ENCODE measurements around the gene SCARB1.

Gene SCARB1

DNA sequence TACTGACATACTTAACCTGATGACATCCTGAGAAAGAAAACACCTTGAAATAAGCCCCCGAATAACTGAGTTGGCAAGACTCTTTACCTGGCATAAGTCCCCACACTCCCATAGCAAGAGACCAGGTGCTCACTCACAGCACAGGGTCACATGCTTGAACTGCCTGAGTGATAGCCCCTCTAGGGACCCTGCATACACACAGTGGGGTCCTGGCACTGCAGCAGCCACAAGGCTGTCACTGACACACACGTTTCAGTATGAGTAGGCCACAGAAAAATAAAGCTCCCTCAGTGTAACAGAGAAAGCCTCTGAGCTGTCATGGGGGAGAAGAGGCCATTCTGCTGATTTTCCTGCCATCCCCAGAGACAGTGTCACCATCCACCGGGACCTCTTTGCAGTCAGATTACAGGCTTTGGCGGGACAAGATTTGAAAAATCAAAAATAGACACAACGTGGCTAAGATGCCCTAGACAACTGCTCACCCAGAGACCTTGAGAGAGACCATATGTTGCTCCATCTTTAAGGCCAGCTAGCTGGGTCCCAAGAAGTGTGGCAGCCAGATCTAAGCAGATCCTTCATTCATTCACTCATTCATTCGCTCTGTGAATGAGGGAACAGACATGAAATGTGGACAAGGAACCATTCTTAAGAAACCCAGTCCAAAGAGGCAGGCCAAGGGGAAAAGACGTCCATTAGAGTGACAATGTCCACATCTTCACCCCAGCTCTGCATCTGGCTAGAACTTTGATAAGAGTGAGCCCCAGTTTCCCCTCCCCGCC, 1.6 kb downstream of the SCARB1 start:
- DNase-seq: no peak

DNA sequence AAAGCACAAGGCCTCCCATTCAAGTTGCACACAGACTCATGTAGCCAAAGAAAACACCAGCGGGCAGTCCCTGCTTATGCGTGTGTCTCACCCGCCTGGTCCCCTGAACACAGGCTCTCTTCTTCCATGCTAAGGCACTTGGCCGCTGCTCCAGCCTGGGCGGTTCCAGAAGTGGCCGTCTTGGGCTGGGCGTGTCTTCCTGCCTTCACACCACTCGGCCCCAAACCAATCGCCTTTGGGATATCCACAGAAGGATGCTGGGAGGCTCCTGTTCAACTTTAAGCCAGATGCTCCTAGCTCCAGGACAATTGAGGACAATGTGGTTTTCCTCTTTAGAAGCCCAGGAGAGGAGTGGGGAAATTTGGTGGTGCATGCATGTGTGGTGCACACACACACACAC, 2.2 kb downstream of the SCARB1 start:
- no peak for DNase-seq

DNA sequence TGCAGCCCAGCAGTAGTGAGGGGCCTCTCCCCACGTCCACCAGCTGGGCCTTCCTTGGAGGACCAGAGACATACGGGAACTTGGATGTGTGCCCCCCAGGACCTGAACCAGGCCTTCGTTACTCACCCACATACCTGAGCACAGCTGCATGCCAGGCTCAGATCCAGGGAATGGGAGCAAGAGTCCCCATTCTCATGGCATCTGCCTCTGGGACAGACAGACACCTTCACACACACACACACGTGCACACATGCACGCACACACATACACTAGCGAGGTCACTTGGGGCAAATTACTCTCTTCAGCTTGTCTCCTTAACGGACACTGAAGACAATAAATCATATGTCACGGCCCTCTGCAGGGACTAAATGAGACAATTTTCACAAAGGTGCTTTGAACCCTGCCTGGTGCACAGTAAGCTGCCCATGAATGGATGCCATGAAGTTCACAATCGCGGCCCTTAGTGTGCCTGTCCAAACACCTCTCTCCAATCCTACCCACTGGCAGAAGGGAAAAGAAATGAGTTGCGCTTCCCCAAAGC, 5.7 kb downstream of the SCARB1 start:
- no peak for DNase-seq

DNA sequence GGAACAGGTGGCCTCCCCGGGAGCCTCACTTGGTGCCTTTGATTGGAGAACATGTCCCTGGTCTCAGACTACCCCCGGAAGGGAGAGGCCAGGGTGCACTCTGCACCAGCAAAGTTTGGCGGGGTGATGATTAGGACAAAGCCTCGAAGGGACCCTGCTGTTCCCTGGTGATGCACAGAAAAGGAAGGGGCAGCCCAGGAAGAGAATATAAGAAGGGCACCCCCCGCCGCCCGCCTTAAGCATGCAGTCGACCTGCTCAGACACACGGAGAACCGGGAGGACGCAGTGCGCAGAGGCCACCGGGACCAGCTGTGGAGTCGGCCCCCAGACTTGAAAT, 6.9 kb downstream of the SCARB1 start:
- DNase-seq: no peak

DNA sequence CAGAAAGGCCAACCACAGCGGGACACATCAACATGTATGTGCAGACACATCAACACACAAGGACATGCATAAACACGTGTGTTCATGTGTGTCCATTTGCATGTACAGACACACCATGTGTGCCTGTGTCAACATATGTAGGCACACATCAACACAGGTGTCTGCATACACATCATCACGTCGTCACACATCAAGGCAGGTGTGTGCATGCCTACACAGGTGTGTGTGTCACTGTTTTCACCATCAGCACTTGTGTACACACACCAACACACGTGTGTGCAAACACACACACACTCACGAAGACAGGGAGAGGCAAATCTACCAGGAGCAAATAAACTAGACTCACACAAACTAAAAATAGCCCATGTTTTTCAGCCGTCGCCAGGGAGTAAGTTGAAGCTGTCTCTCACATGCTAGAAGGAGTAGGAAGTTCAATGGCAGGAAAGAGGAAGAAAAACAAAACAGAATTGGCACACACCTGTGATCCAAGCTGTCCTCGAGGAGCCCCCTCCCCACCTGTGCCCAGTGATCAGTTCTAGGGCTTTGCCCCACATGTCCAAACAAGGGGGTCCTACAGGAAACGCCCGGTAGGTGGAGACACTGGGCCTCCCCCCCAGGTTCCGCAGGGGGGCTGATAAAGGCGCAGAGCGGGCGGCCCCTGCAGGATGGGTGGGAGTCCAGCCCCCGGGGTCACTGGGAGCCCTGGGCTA, 7.4 kb downstream of the SCARB1 start:
- DNase-seq: no peak

DNA sequence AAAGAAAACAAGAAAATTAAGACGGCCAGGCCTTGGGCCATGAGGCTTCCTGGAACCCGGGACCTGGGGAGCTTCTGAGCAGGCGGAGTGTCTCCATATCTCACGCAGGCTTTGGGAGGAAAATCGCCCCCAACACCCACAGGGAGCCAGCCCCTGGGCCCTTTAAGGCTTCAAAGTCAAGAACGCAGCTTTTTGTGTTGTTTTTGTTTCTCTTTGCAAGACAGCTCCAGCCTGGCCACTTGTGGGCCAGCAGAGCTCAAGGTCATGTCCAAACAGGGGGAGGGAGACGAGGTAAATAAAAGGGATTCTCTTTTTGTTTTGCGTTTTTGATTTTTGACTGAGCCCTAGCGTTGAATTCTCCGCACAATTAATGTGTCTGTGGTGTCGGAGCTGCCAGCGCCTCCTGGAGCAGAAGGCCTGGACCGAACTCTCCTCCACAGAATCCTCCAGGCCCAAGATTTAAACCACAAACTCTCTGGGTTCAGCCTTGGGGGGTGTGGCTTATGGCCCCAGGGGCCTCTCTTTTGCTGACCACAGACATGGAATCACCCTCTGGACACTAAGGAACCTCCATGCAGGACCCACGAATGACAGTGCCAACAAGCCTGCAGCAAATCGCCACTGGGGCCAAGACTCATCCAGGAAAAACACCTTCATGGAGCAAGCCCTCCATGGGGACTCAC, 8.2 kb downstream of the SCARB1 start:
- no peak for DNase-seq

DNA sequence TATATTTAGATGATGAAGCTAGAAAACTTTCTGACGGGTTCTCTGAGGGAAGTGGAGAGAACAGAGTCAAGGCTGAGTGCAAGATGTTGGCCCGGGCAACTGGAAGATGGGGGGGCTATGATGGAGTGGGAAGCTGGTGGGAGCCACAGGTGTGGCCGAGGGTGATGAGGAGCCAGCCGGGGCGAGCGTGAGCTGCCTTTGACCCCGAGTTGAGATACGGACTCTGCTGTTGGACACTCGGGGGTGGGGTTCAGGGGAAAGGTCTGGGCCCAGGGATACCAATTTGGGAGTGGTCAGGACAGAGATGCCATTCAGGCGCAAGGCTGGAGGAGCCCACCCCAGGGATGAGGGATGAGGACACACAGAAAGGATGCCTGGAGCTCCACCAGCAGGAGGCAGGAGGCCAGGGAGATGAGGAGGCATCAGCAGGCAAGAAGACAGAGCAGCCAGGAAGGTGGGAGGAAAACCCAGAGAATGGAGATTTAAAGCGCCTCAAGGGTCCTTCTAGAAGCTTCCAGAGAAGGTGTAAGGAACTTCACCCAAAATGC, 9.0 kb downstream of the SCARB1 start:
- no peak for DNase-seq

DNA sequence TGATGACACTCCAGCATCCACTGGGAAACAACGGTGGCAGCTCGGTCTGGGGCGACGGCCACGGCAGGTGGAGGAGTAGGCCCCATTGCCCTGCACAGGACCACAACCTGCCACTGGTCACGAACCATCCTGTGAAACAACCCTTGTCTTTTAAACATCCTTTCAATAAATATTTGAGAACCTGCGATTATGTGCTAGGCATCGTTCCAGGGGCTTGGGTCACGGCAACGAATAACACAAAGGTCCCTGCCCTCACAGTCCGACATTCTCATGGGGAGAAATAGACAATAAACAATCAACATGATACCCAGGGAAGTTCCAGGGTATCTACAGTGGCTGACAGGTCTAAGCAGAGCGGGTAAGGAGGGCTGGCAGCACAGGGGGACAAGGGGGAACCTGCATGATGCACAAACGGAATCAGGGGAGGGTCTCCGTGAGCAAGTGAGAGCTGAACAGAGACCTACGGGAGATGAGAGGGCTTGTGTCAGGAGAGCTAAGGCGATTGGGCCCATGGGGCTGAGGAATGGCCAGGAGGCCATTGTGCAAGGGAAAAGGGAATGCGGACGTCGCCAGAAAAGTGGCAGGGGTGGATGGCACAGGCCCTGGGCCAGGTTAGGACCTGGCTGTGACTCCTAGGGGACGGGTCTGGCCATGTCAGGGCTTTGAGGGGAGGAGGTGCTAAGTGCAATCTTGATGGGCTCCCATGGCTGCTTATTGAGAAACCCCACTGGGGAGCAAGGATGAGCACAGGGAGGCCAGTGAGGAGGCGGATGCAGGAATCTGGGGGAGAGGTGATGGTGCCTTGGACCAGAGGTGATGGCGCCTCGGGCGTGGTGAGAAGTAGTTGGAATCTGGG, 9.7 kb downstream of the SCARB1 start:
- DNase-seq: no peak

DNA sequence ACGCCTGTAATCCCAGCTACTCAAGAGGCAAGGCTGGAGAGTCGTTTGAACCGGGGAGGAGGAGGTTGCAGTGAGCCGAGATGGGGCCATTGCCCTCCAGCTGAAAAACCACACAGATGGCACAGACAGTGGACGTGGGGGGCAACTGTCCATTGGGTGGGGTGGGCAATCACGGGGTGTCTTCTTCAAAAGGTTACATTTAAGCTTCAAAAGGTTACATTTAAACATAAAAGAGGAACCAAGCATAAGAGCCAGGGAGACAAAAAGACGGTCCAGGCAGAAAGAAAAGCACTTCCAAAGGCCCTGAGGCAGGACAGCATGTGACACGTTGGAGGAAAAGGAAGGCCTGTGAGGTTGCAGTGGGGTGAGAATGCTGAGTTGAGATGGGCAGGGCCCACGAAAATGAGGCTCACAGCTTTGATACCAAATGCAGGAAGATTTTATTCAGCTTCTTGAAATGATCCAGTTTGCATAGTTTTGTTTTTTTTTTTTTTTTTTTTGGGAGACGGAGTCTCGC, 10.7 kb downstream of the SCARB1 start:
- no peak for DNase-seq

DNA sequence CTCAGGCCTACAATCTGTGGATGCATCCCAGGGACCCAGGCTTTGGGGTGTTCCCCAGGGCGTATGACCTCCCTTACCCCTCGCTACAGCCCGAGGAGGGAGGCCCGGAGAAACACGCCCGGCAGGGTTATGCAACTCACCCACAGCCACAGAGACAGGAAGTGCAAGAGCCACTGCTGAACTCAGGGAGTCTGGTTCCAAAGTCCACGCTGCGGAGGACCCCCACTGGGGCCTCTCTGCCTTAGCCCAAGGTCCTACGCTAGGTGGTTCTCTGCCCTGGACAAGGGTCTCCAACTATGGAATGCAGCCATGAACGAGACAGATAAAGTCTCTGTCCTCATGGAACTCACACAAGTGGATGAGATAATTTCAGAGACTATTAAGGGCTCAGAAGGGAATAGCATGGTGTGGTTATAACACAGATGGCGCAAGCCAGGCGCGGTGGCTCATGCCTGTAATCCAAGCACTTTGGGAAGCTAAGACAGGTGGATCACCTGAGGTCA, 11.3 kb downstream of the SCARB1 start:
- no peak for DNase-seq

DNA sequence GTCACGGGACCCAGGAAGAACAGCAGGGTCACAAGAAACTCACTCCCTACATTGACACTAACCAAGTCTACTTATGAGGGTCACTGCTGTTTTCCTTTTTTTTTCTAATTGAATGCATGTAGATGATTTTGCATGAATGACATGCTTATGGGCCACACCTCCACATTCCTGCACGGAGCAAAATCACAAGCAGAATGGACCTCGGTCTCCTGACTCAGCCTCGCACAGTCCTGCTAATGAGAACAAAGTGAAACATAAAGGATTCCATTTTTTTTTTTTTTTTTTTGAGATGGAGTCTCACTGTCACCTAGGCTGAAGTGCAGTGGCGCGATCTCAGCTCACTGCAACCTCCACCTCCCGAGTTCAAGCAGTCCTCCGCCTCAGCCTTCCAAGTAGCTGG, 12.3 kb downstream of the SCARB1 start:
- DNase-seq: no peak

DNA sequence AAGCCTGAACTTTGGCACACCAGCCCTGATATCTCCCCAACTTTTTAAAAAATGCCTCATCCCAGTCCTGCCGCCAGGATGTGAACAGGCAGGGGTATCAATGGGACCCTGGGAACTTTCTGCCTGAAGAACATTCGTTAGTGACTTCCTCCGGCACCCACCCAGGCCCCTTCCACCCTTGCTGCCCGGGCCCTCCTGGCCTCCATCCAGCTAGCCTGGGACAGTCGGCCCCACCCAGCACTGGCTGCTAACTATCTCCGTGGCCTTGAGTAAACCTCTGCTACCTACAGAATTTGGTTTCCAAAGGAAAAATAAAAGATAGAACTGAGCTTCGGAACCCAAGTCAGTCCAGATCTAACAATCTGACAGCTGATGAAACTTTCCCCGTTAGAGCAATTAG, 14.3 kb downstream of the SCARB1 start:
- DNase-seq: no peak

DNA sequence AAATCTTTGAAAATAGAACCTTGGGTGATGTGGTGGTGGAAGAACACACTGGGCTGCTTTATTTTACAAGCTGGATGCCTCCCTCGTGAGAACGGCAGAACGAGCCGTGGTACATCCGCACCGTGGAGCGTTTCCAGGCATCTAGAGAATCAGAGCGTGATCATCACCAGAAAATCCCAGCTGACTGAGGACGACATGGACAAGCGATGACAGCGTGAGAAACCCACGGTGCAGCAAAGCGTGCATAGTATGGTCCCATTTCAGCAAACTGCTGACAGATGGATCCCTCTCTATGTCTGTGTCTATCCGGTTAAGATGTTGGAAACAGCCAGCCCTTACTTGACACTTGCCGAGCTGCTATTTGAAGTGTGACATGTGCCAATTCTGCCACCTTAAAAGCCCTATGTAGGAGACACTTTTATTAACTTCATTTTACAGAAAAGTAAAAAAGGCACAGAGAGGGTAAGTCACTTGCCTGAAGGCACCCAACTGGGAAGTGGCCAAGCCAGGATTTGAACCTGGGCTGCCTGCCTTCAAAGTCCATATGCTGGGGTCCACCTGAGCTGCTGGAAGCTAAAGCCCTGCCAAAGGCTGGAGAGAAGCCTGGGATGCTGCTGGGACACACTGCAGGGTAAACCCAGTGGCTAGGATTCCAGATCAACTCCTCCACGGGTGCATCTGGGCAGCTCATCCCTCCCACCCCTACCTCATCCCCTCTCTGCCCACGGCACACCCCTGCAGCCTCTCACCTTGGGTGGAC, 14.9 kb downstream of the SCARB1 start:
- no peak for DNase-seq

DNA sequence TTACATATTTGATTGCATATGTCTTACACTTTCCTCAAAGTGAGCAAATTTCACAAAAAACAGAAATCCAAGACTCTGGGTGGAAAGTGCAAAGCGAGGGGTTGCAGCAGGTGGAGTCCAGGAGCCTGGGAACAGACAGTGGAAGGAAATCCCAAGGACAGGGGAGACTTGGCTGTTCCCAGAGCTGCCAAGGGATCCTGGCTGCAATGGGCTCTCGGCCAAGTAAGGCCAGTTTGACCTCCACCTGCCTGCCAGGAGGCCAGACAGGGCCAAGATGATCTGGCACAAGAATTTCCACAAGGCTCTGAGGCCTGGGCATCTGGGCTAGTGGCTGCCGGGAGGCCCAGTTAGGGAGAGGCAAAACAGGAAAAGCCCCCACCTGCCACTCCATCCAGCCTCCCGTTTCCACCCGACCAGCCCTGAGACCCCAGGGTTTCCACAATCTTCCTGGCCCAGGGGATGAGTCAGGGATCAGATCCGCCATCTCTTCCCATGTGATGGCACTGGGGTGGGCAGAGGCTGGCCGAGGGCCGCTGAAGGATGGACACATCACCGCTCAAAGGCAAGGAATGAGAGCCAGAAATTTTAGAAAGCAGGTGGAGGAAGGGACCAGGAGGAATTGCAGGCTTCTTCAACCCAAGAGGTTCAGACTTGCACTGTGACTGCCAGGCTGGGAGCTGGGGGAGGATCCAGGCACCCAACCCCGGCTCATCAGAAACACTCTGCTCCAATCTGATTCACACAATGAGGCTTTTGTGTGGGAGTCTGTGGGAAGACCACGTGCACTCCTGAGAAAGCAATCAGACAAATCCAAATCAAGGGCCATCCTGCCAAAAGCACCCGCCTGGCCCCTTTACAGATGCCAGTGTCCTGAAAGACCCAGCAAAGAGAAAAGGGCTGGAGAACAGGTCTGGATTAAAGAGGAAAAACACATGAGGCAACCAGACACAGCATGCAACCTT, 16.3 kb downstream of the SCARB1 start:
- no peak for DNase-seq

DNA sequence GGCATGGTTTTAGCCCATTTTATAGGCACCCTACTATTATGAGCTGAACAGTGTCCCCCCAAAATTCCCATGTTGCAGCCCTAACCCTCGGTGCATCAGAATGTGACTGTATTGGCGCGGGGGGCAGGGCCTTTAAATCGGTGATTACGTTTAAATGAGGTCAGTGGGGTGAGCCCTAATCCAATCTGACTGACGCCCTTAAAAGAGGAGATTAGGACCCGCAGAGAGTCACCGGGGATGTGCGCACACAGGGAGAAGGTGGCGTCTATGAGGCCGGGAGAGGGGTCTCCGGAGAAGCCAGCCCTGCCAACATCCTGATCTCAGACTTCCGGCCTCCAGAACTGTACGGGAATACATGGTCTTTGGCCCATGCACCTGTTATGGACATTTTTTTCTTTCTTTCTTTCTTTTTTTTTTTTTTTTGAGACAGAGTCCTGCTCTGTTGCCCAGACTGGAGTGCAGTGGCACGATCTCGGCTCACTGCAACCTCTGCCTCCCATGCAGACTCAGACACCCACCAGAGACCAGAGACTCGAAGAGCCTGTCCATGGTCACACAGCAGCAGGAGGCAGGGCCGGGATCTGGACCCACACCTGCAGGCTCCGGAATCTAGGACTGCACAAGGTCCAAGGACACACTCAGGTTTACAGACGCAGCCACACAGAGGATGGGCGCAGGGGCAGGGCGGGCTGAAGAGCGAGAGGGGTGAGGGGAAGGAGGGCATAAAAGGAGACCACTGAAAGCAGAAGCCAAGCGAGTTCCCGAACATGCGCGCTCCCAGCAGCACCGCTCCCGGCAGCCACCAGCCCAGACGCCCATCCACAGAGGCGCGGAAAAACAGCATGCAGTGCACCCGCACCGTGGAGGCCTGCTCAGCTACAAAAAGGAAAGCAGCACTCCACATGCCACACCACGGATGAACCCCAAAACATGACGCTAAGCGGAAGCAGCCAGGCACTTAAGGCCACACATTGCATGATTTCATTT, 19.0 kb downstream of the SCARB1 start:
- DNase-seq: no peak

DNA sequence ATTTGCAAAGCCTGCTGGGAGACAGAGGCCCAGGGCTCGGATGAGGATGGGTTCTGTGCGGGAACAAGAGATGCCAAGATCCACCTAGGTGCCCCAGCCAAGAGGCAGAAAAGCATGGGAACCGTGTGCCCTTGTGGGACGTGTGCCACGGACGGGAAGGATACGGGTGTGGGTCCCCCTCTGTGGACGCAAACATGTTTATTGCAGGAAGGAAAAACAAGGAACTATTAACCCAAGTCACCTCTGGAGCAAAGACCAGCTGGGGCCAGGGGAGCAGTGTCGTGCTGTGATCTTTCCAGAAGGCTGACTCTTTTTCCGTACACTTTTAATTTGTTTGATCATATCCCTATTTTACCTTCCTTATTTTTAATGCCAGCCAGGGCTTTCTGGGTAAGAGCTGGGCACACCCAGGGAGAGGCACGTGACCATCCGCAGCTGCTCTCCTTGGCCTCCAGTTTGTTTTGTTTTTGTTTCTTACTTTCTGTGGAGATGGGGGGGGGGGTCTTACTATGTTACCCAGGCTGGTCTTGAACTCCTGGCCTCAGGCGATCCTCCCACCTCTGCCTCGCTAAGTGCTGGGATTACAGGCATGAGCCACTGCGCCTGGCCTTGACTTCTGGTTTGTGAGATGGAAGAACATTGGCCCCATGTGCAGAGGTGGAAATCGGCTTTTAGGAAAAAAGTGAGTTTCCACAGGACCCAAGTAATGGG, 20.7 kb downstream of the SCARB1 start:
- no peak for DNase-seq

DNA sequence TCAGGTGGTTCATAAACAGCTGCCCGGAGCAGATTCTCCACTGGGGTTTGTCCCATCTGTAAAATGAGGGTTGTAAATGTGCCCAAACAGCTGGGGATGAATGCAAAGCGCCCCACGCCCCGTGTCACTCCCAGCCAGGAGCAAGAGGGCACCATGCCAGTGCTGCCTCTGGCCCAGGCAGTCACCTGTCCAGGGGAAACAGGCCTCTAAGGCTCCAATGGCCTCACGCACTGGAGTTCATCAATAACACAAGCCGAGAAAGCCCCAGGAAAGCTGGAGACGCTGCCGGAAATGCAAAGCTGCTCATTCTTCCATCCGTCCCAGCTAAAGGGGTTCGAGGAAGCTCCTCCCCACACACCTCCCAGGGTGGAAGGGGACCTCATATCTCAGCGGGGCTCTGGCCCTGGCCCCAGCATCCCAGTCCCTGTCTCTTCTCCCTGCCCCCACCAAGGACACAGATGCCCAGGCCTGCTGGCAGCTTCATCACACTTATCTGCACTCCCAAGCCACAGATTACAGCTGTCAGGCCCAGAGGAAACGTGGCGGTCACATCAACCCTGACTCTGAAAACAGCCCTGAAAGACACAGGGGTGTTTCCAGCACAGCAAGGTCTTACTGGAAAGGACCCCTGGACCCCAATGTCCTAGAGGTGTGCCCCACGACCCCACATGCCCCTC, 21.5 kb downstream of the SCARB1 start:
- DNase-seq: no peak

DNA sequence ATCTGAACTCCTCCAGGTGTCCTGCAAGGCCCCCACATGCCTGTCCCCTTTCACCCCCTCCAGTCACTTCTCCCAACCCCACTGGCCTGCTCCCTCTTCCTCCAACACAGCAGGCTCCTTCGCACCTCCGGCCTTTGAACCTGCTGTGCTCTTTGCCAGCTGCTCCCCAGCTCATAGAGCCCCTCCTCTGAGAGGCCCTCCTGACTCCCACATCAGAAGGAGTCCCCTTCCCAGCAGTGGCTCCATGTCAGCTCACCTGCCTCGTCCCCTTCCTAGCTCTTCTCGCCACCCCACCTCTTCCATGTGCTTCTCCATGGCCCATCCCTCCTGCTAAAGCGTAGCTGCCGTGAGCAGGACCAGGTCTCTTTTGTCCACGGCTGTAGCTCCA, 22.1 kb downstream of the SCARB1 start:
- DNase-seq: no peak

Measured in fibroblast of skin of right biceps (primary cell).